ENCODE results near the gene CLASP1.
"Not testable (repeated sequence)": the region's sequence is repeated elsewhere in the genome, so short reads cannot be mapped to it uniquely, and the experiment has no call there.

The CLASP1 gene

DNA sequence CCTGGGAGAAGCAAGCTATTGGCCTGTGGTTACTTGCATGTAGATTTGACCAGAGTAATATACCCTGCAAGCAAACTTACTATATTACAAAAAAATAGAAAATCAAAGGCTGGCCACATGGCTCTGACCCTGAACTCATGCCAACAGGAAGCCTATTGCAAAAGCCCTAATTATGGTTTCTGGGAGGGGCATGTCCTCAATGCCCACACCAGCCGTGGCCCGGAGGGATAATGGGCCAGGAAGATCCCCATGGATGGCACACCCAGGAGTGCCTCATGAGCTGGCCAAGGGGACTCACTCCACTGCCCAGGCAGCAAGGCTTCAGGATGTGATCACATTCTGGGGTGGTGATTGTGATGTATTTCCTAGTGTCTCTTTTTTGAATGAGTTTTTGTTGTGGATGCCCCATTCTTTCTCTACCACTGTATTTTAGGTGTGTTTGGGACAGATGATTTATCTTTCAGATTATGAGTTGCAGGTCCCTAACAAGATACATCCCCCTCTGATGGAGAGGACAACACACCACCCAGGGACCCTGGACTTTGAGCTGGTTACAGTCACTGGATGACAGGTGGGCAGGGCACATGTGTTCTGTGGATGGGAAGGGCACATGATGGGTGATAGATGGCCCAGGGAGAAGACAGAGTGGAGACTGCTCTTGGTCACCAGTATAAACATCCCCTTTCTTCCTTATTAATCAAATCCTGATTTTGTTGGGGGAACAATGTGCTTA is 345.6 kb downstream of the CLASP1 start:
- H3K9me3 ChIP-seq = no peaks in the 10 kb centered on the region
- H3K4me3 ChIP-seq = no peak overlapping the region
- H3K36me3 ChIP-seq = no peaks in the 10 kb centered on the region
- intact Hi-C loops (cut with DNase I; ENCODE audit: low total_unique reads) = loop anchor here (2.0 kb wide), 1 partner anchor 33 kb away; no protein-coding TSS in a partner anchor
- TF ChIP-seq, protein P1, sequence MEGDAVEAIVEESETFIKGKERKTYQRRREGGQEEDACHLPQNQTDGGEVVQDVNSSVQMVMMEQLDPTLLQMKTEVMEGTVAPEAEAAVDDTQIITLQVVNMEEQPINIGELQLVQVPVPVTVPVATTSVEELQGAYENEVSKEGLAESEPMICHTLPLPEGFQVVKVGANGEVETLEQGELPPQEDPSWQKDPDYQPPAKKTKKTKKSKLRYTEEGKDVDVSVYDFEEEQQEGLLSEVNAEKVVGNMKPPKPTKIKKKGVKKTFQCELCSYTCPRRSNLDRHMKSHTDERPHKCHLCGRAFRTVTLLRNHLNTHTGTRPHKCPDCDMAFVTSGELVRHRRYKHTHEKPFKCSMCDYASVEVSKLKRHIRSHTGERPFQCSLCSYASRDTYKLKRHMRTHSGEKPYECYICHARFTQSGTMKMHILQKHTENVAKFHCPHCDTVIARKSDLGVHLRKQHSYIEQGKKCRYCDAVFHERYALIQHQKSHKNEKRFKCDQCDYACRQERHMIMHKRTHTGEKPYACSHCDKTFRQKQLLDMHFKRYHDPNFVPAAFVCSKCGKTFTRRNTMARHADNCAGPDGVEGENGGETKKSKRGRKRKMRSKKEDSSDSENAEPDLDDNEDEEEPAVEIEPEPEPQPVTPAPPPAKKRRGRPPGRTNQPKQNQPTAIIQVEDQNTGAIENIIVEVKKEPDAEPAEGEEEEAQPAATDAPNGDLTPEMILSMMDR (IDR thresholded peaks at IDR 0.05) = no peak
- H3K27me3 ChIP-seq = peaks cover 0 to 15% of the 10 kb centered on the region in 2 donors
- H3K27ac ChIP-seq = no peak overlapping the region
- H3K4me1 ChIP-seq = no peaks in the 10 kb centered on the region
- DNase-seq = no peak

DNA sequence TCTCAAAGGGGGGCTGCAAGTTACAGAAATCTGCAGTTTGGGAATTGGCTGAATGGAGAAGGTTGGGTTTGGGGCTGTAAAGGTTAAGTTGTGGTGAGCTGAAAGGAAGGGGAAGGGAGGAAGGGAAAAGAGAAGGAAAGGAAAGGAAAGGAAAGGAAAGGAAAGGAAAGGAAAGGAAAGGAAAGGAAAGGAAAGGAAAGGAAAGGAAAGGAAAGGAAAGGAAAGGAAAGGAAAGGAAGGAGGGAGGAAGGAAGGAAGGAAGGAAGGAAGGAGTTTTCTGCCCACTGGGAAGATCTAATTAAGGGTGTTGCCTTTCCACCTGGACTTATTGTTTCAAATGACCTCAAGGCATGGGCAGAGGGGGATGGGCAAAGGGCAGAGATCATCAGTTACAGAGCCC is 348.1 kb downstream of the CLASP1 start:
- H3K4me1 ChIP-seq; DNase-seq; intact Hi-C loops (cut with DNase I; ENCODE audit: low total_unique reads); H3K9me3 ChIP-seq; H3K36me3 ChIP-seq; H3K4me3 ChIP-seq; H3K27me3 ChIP-seq; H3K27ac ChIP-seq: not testable (repeated sequence)

DNA sequence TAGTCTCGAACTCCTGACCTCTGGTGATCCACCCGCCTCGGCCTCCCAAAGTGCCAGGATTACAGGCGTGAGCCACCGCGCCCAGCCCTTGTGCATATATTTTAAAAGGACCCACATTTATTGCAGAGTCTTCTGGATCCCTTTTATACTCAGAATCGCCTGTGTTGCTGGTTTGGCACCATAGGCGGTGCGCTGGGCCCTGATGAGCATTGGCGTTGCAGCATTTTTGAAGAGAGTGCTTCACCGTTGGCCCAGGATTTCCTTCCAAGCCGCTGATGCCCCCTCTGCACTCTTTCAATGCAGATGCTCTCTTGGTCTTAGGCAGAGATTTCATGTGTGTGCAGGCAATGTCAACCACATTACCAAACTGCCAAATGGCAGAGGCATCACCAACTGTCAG is 350.8 kb downstream of the CLASP1 start:
- intact Hi-C loops (cut with DNase I; ENCODE audit: low total_unique reads) = no loop called here
- Histone ChIP-seq H3K27me3 (no peaks in the 10 kb centered on the region), H3K4me1 (no peaks in the 10 kb centered on the region), H3K9me3 (no peaks in the 10 kb centered on the region), H3K4me3 (no peak overlapping the region), H3K27ac (no peak overlapping the region), H3K36me3 (no peaks in the 10 kb centered on the region)
- TF ChIP-seq, protein P1 (IDR thresholded peaks at IDR 0.05) = no peak
- DNase-seq = no peak

DNA sequence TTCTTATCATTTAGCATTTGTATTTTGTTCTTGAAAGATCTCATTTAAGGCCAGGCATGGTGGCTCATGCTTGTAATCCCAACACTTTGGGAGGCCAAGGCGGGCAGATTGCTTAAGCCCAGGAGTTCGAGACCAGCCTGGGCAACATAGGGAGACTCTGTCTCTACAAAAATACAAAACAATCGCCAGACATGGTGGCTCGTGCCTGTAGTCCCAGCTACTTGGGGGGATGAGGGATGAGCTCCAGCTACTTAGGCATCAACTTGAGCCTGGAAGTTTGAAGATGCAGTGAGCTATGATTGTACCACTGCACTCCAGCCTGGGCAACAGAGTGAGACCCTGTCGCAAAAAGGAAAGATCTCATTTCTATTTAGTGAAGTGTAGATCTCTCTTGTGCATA is 351.4 kb downstream of the CLASP1 start:
- H3K27me3 ChIP-seq; H3K36me3 ChIP-seq; H3K4me3 ChIP-seq; H3K4me1 ChIP-seq; H3K27ac ChIP-seq; DNase-seq; intact Hi-C loops (cut with DNase I; ENCODE audit: low total_unique reads); H3K9me3 ChIP-seq: not testable (repeated sequence)

DNA sequence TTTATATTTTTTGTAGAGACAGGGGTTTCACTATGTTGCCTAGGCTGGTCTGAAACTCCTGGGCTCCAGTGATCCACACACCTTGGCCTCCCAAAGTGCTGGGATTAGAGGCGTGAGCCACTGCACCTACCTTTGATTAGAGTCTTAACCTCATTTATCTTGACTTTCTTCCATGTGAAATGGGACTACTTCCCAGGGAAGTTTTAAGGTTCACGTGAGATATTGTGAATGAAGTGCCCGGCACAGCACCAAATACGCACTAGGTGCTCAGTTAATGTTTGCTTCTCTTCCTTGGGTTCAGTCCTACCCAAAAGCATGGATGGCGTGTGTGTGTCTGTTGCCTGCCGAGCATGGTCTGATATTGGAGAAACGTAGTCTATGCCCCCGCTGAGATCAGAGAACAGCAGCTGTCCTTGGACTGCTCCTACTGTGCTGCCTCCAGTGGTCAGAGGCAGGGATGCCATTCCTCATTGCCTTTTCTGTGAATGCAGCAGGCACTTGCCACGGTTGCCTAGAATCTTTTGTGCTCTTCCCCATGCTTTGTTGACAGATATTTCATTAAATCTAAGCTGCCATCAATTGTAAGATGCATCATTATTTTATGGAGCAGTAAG is 351.9 kb downstream of the CLASP1 start:
- Histone ChIP-seq H3K4me1 (no peaks in the 10 kb centered on the region), H3K36me3 (no peaks in the 10 kb centered on the region), H3K27ac (no peak overlapping the region), H3K4me3 (no peak overlapping the region), H3K27me3 (no peaks in the 10 kb centered on the region), H3K9me3 (no peaks in the 10 kb centered on the region)
- no peak for DNase-seq
- TF ChIP-seq, protein P1 (IDR thresholded peaks at IDR 0.05) = peak; percentile 33 to 36
- intact Hi-C loops (cut with DNase I; ENCODE audit: low total_unique reads) = no loop called here

DNA sequence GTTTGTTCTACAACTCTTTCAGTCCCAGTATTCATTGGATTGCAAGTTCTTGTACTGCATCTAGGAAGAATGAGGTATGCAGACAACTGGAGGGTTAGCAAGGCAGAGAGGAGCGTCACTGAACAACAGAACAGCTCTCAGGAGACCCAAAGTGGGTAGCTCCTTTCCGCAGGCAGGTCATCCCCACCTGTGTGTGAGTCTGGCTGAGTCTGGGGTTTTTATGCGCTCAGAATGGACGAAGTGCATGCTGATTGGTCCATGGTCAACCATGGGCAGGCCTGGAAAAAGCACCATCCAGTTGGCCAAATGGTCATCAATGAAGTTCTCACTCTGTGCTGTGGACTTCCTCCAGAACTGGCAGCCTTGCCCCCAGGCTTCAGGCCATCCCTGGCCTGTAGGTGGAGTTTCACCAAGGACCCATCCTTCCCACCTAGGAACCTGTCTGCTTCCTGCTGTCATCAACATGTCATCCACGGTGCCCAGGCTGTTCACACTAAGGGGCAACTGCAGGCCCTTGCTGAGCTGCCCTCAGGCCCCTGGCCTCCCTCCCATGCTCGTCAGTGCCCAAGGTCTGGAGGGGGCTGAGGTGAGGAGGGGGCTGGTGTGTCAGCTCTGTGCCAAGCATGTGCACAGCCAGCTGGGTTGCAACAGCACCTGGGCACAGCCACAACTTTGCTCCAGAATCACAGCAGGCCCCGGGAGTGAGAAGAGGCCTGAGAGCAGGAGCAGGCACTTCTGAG is 353.2 kb downstream of the CLASP1 start:
- Histone ChIP-seq H3K4me3 (no peak overlapping the region), H3K4me1 (no peaks in the 10 kb centered on the region), H3K27me3 (no peaks in the 10 kb centered on the region), H3K9me3 (no peaks in the 10 kb centered on the region), H3K27ac (no peak overlapping the region), H3K36me3 (no peaks in the 10 kb centered on the region)
- TF ChIP-seq, protein P1 (IDR thresholded peaks at IDR 0.05) = no peak
- intact Hi-C loops (cut with DNase I; ENCODE audit: low total_unique reads) = no loop called here
- DNase-seq = no peak
